DOHH2 (cell line): ENCODE results near the gene SYVN1.
A peak's percentile ranks its signal among the peaks of the same experiment; 100 is the strongest.

Experiments
- CTCF ChIP-seq: fragments of 200-600 bp; sonication (generic); IDR thresholded peaks from one replicate; pipeline ENCODE4 v1.5.1; 2014; ENCODE audit warnings: antibody characterized with exemption, mild to moderate bottlenecking, low read depth, low read length; ENCODE audit not compliant: poor library complexity, severe bottlenecking
- EZH2phosphoT487 ChIP-seq: fragments of 200-600 bp; sonication (generic); IDR thresholded peaks from 2 replicates; pipeline ENCODE4 v1.6.1; 2017; ENCODE audit warnings: borderline replicate concordance, mild to moderate bottlenecking, antibody characterized with exemption, low read length, moderate library complexity, mixed read lengths

- peak; percentile 26 for TF ChIP-seq CTCF
- TF ChIP-seq EZH2phosphoT487, result no peak
Measured at GRCh38 chr11:65100674-65101350, 33.5 kb downstream of the SYVN1 start.
